Peyer's patch (tissue), 4 donors: ENCODE results near the gene SYT11. TPM values are rescaled to one million over a fixed set of nuclear protein-coding genes. Genes with fewer than 3 reads are reported as not detected.

Experiments
- DNase-seq, 3 donors: peaks; one replicate each; pipeline ENCODE4 v3.0.0-alpha.2; 2017 to 2019
- H3K27ac ChIP-seq, 4 donors: fragments of 200-600 bp; sonication (generic); one replicate each; pipeline ENCODE4 v1.5.1; 2016 to 2019
- H3K27me3 ChIP-seq, 2 donors: fragments of 200-600 bp; sonication (generic); one replicate each; pipeline ENCODE4 v1.5.1; 2019
- H3K36me3 ChIP-seq, 3 donors: fragments of 200-600 bp; sonication (generic); one replicate each; pipeline ENCODE4 v1.5.1; 2016 to 2019
- H3K4me1 ChIP-seq, 4 donors: fragments of 200-600 bp; sonication (generic); one replicate each; pipeline ENCODE4 v1.5.1; 2016 to 2019
- H3K4me3 ChIP-seq, 4 donors: fragments of 200-600 bp; sonication (generic); 1 replicate in 3 of 4; 2 replicates in 1 of 4; pipeline ENCODE4 v1.5.1; 2016 to 2019; ENCODE audit warnings: mild to moderate bottlenecking in 1 of 4
- H3K9me3 ChIP-seq, 4 donors: fragments of 200-600 bp; sonication (generic); one replicate each; pipeline ENCODE4 v1.5.1; 2016 to 2019; ENCODE audit warnings: mild to moderate bottlenecking in 1 of 4
- POLR2A ChIP-seq, 2 donors: fragments of 450-650 bp; IDR thresholded peaks; one replicate each; pipeline ENCODE4 v1.5.1; 2017; ENCODE audit warnings: antibody characterized with exemption in 2 of 2, mild to moderate bottlenecking in 2 of 2, moderate library complexity in 2 of 2
- total RNA-seq, 4 donors: library from RNA; depleted of rRNA; stranded (reverse); fragments of >200 nt; gene quantifications; one replicate each; pipeline ENCODE4 v1.1.0, GENCODE V29; 2016
- TF ChIP-seq, protein P1 (sequence below), 6 experiments: fragments of 450-650 bp in 4 of 6; fragments of 200-600 bp in 2 of 6; sonication (generic) in 1 of 6; IDR thresholded peaks; one replicate each; pipeline ENCODE4 v1.5.1; 2017 to 2019; ENCODE audit warnings: antibody characterized with exemption in 6 of 6, mild to moderate bottlenecking in 3 of 6, moderate library complexity in 1 of 6

Gene SYT11
- total RNA-seq, 4 donors from 2014 or later: 2.6 to 9.9 (median 4.7) TPM

DNA sequence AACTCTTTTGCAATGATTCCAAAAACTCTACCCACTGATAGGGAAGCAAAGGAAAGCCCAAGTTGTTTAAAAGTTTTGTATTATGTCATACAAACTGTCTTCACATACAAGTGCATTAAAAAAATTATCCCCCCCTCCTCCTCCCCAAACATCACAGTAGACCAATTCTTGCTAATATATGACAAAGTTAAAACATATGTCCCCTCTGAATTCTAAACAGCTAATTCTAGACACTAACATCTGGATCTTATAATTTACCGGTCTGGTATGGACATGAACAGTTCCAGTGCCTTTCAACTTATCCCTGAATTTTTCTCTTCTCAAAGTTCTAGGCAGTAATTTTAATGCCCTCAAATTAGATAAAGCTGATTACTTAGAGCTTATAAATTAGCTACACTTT, 38.4 kb downstream of the SYT11 start:
- Histone ChIP-seq H3K4me1 (no peaks in the 10 kb centered on the region), H3K4me3 (no peak overlapping the region), H3K27me3 (no peaks in the 10 kb centered on the region), H3K27ac (no peak overlapping the region), H3K36me3 (peaks cover 0 to 68% (median 3%) of the 10 kb centered on the region in 3 donors), H3K9me3 (no peaks in the 10 kb centered on the region)
- no peak for DNase-seq
- TF ChIP-seq, protein P1, sequence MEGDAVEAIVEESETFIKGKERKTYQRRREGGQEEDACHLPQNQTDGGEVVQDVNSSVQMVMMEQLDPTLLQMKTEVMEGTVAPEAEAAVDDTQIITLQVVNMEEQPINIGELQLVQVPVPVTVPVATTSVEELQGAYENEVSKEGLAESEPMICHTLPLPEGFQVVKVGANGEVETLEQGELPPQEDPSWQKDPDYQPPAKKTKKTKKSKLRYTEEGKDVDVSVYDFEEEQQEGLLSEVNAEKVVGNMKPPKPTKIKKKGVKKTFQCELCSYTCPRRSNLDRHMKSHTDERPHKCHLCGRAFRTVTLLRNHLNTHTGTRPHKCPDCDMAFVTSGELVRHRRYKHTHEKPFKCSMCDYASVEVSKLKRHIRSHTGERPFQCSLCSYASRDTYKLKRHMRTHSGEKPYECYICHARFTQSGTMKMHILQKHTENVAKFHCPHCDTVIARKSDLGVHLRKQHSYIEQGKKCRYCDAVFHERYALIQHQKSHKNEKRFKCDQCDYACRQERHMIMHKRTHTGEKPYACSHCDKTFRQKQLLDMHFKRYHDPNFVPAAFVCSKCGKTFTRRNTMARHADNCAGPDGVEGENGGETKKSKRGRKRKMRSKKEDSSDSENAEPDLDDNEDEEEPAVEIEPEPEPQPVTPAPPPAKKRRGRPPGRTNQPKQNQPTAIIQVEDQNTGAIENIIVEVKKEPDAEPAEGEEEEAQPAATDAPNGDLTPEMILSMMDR (IDR thresholded peaks at IDR 0.05): no peak
- no peak for TF ChIP-seq POLR2A (IDR thresholded peaks at IDR 0.05)

DNA sequence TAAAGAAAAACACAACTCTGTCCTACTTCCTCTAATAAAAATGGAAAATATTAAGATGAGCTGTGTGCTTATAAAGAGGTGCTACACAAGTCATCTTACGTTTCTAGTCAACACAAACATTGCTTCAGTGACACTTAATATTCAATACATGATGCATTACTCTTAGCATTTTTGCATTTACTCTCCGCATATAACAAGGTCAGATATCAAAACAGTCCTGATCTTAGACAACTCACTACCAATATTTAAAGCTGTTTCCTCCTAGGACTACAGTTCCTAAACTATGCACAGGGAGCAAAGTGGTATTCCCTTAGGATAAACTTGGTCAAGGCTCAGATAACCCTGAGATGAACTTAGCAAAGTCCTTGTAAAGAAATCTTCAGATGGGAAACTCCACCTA, 39.5 kb downstream of the SYT11 start:
- no peak for DNase-seq
- Histone ChIP-seq H3K4me3 (no peak overlapping the region), H3K4me1 (no peaks in the 10 kb centered on the region), H3K27ac (no peak overlapping the region), H3K9me3 (no peaks in the 10 kb centered on the region), H3K27me3 (no peaks in the 10 kb centered on the region), H3K36me3 (peaks cover 0 to 78% (median 3%) of the 10 kb centered on the region in 3 donors)
- no peak for TF ChIP-seq POLR2A (IDR thresholded peaks at IDR 0.05)
- TF ChIP-seq, protein P1 (IDR thresholded peaks at IDR 0.05): no peak

DNA sequence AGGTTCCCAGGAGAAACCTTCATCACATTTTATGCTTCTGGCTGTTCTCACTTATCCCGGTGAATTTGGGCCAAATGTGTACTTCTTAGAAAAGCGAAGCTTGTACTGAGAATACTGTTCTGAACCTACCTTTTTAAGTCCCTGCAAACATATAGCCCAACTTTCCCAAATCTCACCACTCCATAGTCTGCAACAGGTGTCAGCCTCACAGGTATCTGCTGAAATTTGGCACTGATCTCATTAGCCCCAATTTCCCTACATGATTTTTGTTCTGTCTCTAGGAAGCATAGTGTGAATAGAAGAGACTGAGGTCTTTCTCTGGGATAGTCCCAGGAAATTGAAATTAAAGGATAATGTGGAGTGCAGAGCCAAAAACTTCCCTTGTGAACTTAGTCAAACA, 40.3 kb downstream of the SYT11 start:
- no peak overlapping the region for H3K27ac ChIP-seq
- no peak overlapping the region for H3K4me3 ChIP-seq
- DNase-seq: no peak
- no peaks in the 10 kb centered on the region for H3K9me3 ChIP-seq
- no peaks in the 10 kb centered on the region for H3K4me1 ChIP-seq
- TF ChIP-seq, protein P1 (IDR thresholded peaks at IDR 0.05): no peak
- no peak for TF ChIP-seq POLR2A (IDR thresholded peaks at IDR 0.05)
- H3K27me3 ChIP-seq: no peaks in the 10 kb centered on the region
- peaks cover 0 to 86% (median 3%) of the 10 kb centered on the region in 3 donors for H3K36me3 ChIP-seq

- Histone ChIP-seq H3K4me1 (no peaks in the 10 kb centered on the region), H3K9me3 (no peaks in the 10 kb centered on the region), H3K36me3 (peaks cover 0 to 91% (median 3%) of the 10 kb centered on the region in 3 donors), H3K4me3 (no peak overlapping the region), H3K27ac (no peak overlapping the region), H3K27me3 (no peaks in the 10 kb centered on the region)
- TF ChIP-seq, protein P1 (IDR thresholded peaks at IDR 0.05): no peak
- TF ChIP-seq POLR2A (IDR thresholded peaks at IDR 0.05): no peak
- no peak for DNase-seq
Observed at GRCh38 chr1:155900161-155900560, 40.8 kb downstream of the SYT11 start.

GRCh38 chr1:155904261-155904660, 44.9 kb downstream of the SYT11 start:
- peaks cover 0 to 98% (median 3%) of the 10 kb centered on the region in 3 donors for H3K36me3 ChIP-seq
- no peak for DNase-seq
- H3K27me3 ChIP-seq: no peaks in the 10 kb centered on the region
- no peak overlapping the region for H3K27ac ChIP-seq
- no peak overlapping the region for H3K4me3 ChIP-seq
- no peaks in the 10 kb centered on the region for H3K9me3 ChIP-seq
- TF ChIP-seq, protein P1 (IDR thresholded peaks at IDR 0.05): no peak
- TF ChIP-seq POLR2A (IDR thresholded peaks at IDR 0.05): no peak
- no peaks in the 10 kb centered on the region for H3K4me1 ChIP-seq

DNA sequence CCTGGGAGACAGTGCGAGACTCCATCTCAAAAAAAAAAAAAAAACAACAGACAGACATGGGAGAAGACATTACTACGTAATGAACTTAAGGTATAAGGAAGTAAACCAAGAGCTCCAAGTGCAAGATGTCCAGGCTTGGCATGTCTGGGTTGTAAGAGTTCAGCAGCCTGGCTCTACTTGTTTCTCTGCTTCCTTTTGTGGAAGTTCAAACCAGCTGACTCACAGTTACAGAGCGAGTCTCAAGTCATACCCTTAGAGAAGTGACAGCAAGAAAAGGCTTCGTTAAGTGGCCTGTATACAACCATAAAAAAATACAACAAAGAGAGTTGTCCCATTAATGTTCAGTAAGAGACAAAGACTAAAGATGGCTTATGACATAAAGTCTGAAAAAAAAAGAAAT, 50.5 kb downstream of the SYT11 start:
- H3K4me3 ChIP-seq: peak overlapping the region in 2 of 4 donors; percentile 70 to 78
- peaks cover 0 to 74% (median 0%) of the 10 kb centered on the region in 3 donors for H3K36me3 ChIP-seq
- no peak for DNase-seq
- H3K27me3 ChIP-seq: no peaks in the 10 kb centered on the region
- TF ChIP-seq, protein P1 (IDR thresholded peaks at IDR 0.05): no peak
- TF ChIP-seq POLR2A (IDR thresholded peaks at IDR 0.05): no peak
- H3K4me1 ChIP-seq: peaks cover 0 to 14% (median 0%) of the 10 kb centered on the region in 4 donors
- peak overlapping the region; percentile 90 to 93 (median 92) for H3K27ac ChIP-seq
- H3K9me3 ChIP-seq: no peaks in the 10 kb centered on the region
